Measurements from ENCODE around the gene ERICH4. TPM values are rescaled to one million over a fixed set of nuclear protein-coding genes. Genes with fewer than 3 reads are reported as not detected.

ERICH4 gene
- polyA plus RNA-seq, 1 of the 3 experiments (the other 2 are of a cell fraction), result not detected

DNA sequence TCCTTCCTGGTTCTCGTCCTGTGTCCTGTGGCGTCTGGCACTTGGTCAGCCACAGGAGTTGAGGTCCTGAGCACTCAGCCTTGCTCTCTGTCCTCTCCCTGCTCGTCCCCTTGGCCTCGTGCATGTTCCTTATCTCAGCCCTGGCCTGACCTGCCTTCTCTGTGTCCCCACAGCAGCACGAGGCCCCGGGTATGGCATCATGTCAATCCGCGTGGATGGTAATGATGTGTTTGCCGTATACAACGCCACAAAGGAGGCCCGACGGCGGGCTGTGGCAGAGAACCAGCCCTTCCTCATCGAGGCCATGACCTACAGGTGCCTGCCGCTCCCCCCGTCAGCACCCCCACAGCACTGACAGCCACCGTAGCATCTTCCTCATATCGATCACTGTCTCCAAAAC is 20.5 kb upstream of the ERICH4 start:
- no peak overlapping the region for H3K4me2 ChIP-seq
- no peak overlapping the region for H2AFZ ChIP-seq (ENCODE audit: low read depth)
- H3F3A ChIP-seq (replicated peaks; ENCODE audit: insufficient read depth), result no peaks in the 10 kb centered on the region
- H3K9me3 ChIP-seq, result no peaks in the 10 kb centered on the region
- ChIA-PET POLR2A (no interaction called here), CTCF (no interaction called here)
- no peak for DNase-seq
- H3K27ac ChIP-seq (ENCODE audit: low read depth in 2 of 2, low read length in 1 of 2), result no peak overlapping the region
- peaks cover 3 to 28% of the 10 kb centered on the region in 2 experiments for H3K36me3 ChIP-seq (replicated peaks in 1 of 2; ENCODE audit: control insufficient read depth in 1 of 2, insufficient read depth in 2 of 2, low read length in 1 of 2)
- no peak overlapping the region for H3K4me3 ChIP-seq (ENCODE audit: low read depth in 2 of 2, low read length in 1 of 2)
- no peak overlapping the region for H3K9ac ChIP-seq
- no peaks in the 10 kb centered on the region for H3K79me2 ChIP-seq (ENCODE audit: insufficient read depth)
- TF ChIP-seq NRF1 (IDR thresholded peaks at IDR 0.05; ENCODE audit: low read depth, low read length) (no peak), MEF2A (IDR thresholded peaks at IDR 0.05; ENCODE audit: borderline replicate concordance, low read depth) (no peak), GABPA (IDR thresholded peaks at IDR 0.05; ENCODE audit: low read depth) (no peak)
- no peaks in the 10 kb centered on the region for H3K9me2 ChIP-seq
- no peaks in the 10 kb centered on the region for H4K20me1 ChIP-seq (ENCODE audit: insufficient read depth)
- no peaks in the 10 kb centered on the region; a peak in 1 of 4 replicates for H3K4me1 ChIP-seq (ENCODE audit: control insufficient read depth in 1 of 2, insufficient read depth in 2 of 2, low read depth in 1 of 2, low read length in 1 of 2)
- no peaks in the 10 kb centered on the region for H3K27me3 ChIP-seq (ENCODE audit: insufficient read depth)
- 78% methylated on average over 18 of the region's 18 CpGs for WGBS (ENCODE audit: low lambda C conversion rate)

DNA sequence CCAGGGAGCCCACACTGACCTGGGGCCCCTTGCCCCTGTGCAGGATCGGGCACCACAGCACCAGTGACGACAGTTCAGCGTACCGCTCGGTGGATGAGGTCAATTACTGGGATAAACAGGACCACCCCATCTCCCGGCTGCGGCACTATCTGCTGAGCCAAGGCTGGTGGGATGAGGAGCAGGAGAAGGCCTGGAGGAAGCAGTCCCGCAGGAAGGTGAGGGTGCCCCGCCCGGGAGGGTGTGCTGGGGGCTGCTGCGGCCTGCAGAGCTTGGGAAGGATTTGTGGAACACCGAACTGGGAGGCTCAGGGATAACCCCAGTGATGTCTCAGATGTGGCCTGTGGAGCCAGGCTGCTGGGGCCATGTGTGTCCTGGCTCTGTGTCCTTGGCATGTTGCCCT is 20.0 kb upstream of the ERICH4 start:
- H3K4me3 ChIP-seq (ENCODE audit: low read depth in 2 of 2, low read length in 1 of 2), result no peak overlapping the region
- no peaks in the 10 kb centered on the region for H4K20me1 ChIP-seq (ENCODE audit: insufficient read depth)
- H3K9me3 ChIP-seq, result no peaks in the 10 kb centered on the region
- WGBS (ENCODE audit: low lambda C conversion rate), result 90% methylated on average over 12 of the region's 12 CpGs
- ChIA-PET POLR2A (no interaction called here), CTCF (no interaction called here)
- peaks cover 0 to 2% of the 10 kb centered on the region in 2 experiments; a peak in 1 of 4 replicates for H3K4me1 ChIP-seq (ENCODE audit: control insufficient read depth in 1 of 2, insufficient read depth in 2 of 2, low read depth in 1 of 2, low read length in 1 of 2)
- H3K27me3 ChIP-seq (ENCODE audit: insufficient read depth), result no peaks in the 10 kb centered on the region
- no peak overlapping the region for H3K4me2 ChIP-seq
- no peaks in the 10 kb centered on the region for H3F3A ChIP-seq (replicated peaks; ENCODE audit: insufficient read depth)
- H3K27ac ChIP-seq (ENCODE audit: low read depth in 2 of 2, low read length in 1 of 2), result no peak overlapping the region
- H3K9me2 ChIP-seq, result no peaks in the 10 kb centered on the region
- no peaks in the 10 kb centered on the region for H3K79me2 ChIP-seq (ENCODE audit: insufficient read depth)
- TF ChIP-seq RFX5 (IDR thresholded peaks at IDR 0.05; ENCODE audit: low read length) (no peak), GATA2 (CRISPR knock-in tag; IDR thresholded peaks at IDR 0.05) (no peak), MEF2A (IDR thresholded peaks at IDR 0.05; ENCODE audit: borderline replicate concordance, low read depth) (no peak), TAF1 (IDR thresholded peaks at IDR 0.05; ENCODE audit: borderline replicate concordance, low read depth, low read length) (no peak), FOXM1 (IDR thresholded peaks at IDR 0.05; ENCODE audit: low read depth) (no peak), MXI1 (IDR thresholded peaks at IDR 0.05; ENCODE audit: low read depth, low read length) (no peak), POLR2AphosphoS5 (IDR thresholded peaks at IDR 0.05; ENCODE audit: low read depth, low read length) (no peak), SIN3A (IDR thresholded peaks at IDR 0.05; ENCODE audit: borderline replicate concordance, low read depth, low read length) (no peak), ELF1 (IDR thresholded peaks at IDR 0.05) (no peak), TEAD4 (IDR thresholded peaks at IDR 0.05; ENCODE audit: borderline replicate concordance, insufficient read depth) (no peak)
- TF ChIP-seq, protein P1, sequence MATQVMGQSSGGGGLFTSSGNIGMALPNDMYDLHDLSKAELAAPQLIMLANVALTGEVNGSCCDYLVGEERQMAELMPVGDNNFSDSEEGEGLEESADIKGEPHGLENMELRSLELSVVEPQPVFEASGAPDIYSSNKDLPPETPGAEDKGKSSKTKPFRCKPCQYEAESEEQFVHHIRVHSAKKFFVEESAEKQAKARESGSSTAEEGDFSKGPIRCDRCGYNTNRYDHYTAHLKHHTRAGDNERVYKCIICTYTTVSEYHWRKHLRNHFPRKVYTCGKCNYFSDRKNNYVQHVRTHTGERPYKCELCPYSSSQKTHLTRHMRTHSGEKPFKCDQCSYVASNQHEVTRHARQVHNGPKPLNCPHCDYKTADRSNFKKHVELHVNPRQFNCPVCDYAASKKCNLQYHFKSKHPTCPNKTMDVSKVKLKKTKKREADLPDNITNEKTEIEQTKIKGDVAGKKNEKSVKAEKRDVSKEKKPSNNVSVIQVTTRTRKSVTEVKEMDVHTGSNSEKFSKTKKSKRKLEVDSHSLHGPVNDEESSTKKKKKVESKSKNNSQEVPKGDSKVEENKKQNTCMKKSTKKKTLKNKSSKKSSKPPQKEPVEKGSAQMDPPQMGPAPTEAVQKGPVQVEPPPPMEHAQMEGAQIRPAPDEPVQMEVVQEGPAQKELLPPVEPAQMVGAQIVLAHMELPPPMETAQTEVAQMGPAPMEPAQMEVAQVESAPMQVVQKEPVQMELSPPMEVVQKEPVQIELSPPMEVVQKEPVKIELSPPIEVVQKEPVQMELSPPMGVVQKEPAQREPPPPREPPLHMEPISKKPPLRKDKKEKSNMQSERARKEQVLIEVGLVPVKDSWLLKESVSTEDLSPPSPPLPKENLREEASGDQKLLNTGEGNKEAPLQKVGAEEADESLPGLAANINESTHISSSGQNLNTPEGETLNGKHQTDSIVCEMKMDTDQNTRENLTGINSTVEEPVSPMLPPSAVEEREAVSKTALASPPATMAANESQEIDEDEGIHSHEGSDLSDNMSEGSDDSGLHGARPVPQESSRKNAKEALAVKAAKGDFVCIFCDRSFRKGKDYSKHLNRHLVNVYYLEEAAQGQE (IDR thresholded peaks at IDR 0.05; ENCODE audit: low read depth, low read length), result no peak
- TF ChIP-seq, protein P2, sequence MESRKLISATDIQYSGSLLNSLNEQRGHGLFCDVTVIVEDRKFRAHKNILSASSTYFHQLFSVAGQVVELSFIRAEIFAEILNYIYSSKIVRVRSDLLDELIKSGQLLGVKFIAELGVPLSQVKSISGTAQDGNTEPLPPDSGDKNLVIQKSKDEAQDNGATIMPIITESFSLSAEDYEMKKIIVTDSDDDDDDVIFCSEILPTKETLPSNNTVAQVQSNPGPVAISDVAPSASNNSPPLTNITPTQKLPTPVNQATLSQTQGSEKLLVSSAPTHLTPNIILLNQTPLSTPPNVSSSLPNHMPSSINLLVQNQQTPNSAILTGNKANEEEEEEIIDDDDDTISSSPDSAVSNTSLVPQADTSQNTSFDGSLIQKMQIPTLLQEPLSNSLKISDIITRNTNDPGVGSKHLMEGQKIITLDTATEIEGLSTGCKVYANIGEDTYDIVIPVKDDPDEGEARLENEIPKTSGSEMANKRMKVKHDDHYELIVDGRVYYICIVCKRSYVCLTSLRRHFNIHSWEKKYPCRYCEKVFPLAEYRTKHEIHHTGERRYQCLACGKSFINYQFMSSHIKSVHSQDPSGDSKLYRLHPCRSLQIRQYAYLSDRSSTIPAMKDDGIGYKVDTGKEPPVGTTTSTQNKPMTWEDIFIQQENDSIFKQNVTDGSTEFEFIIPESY (IDR thresholded peaks at IDR 0.05; ENCODE audit: borderline replicate concordance, low read depth), result no peak
- TF ChIP-seq, protein P3, sequence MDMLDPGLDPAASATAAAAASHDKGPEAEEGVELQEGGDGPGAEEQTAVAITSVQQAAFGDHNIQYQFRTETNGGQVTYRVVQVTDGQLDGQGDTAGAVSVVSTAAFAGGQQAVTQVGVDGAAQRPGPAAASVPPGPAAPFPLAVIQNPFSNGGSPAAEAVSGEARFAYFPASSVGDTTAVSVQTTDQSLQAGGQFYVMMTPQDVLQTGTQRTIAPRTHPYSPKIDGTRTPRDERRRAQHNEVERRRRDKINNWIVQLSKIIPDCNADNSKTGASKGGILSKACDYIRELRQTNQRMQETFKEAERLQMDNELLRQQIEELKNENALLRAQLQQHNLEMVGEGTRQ (IDR thresholded peaks at IDR 0.05; ENCODE audit: borderline replicate concordance, low read depth, low read length), result no peak
- TF ChIP-seq, protein P4, sequence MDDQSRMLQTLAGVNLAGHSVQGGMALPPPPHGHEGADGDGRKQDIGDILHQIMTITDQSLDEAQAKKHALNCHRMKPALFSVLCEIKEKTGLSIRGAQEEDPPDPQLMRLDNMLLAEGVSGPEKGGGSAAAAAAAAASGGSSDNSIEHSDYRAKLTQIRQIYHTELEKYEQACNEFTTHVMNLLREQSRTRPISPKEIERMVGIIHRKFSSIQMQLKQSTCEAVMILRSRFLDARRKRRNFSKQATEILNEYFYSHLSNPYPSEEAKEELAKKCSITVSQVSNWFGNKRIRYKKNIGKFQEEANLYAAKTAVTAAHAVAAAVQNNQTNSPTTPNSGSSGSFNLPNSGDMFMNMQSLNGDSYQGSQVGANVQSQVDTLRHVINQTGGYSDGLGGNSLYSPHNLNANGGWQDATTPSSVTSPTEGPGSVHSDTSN (IDR thresholded peaks at IDR 0.05), result no peak
- H2AFZ ChIP-seq (ENCODE audit: low read depth), result no peak overlapping the region
- DNase-seq, result no peak
- H3K9ac ChIP-seq, result no peak overlapping the region
- peaks cover 3 to 28% of the 10 kb centered on the region in 2 experiments for H3K36me3 ChIP-seq (replicated peaks in 1 of 2; ENCODE audit: control insufficient read depth in 1 of 2, insufficient read depth in 2 of 2, low read length in 1 of 2)

Measured in SK-N-SH (cell line).